ENCODE results near the gene ABHD16B. TPM values are rescaled to one million over a fixed set of nuclear protein-coding genes. Genes with fewer than 3 reads are reported as not detected.

Gene ABHD16B
- total and polyA plus RNA-seq, 2 of the 13 experiments (the other 11 are each of a cell fraction or from before 2014, with no cell fraction given): not detected

DNA sequence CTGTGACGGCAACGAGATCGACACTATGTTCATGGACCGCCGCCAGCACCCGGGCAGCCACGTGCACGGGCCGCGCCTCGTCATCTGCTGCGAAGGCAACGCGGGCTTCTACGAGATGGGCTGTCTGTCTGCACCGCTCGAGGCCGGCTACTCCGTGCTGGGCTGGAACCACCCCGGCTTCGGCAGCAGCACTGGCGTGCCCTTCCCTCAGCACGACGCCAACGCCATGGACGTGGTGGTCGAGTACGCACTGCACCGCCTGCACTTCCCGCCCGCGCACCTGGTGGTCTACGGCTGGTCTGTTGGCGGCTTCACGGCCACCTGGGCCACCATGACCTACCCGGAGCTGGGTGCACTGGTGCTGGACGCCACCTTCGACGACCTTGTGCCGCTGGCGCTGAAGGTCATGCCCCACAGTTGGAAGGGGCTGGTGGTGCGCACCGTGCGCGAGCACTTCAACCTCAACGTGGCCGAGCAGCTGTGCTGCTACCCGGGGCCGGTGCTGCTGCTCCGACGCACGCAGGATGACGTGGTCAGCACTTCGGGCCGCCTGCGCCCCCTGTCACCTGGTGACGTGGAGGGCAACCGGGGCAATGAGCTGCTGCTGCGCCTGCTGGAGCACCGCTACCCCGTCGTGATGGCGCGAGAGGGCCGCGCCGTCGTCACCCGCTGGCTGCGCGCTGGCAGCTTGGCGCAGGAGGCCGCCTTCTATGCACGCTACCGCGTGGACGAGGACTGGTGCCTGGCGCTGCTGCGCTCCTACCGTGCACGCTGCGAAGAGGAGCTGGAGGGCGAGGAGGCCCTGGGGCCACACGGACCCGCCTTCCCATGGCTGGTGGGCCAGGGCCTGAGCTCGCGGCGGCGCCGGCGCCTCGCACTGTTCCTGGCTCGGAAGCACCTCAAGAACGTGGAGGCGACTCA lies 943 bp downstream of the ABHD16B start (continued):
- TF ChIP-seq, protein P1, sequence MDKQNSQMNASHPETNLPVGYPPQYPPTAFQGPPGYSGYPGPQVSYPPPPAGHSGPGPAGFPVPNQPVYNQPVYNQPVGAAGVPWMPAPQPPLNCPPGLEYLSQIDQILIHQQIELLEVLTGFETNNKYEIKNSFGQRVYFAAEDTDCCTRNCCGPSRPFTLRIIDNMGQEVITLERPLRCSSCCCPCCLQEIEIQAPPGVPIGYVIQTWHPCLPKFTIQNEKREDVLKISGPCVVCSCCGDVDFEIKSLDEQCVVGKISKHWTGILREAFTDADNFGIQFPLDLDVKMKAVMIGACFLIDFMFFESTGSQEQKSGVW (CRISPR knock-in tag; IDR thresholded peaks at IDR 0.05; ENCODE audit: borderline replicate concordance): no peak
- TF ChIP-seq ZNF878 (CRISPR knock-in tag; IDR thresholded peaks at IDR 0.05): no peak
- TF ChIP-seq ZFP90 (CRISPR knock-in tag; IDR thresholded peaks at IDR 0.05; ENCODE audit: borderline replicate concordance): no peak
- TF ChIP-seq, protein P2, sequence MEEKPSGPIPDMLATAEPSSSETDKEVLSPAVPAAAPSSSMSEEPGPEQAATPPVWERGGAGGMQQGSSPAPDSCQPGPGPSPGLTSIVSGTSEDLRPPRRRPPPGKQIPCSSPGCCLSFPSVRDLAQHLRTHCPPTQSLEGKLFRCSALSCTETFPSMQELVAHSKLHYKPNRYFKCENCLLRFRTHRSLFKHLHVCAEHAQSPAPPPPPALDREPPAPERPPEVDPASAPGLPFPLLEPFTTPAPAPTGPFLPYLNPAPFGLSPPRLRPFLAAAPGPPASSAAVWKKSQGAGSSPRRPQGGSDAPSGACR (CRISPR knock-in tag; IDR thresholded peaks at IDR 0.05): no peak
- no peak for TF ChIP-seq ZNF713 (CRISPR knock-in tag; IDR thresholded peaks at IDR 0.05)
- peak; percentile 40 for TF ChIP-seq AGO1 (IDR thresholded peaks at IDR 0.05; ENCODE audit: low read depth, low read length, poor library complexity, severe bottlenecking)
- peak; percentile 11; the same call in 1 of the 2 replicates for TF ChIP-seq RXRA (CRISPR knock-in tag; IDR thresholded peaks at IDR 0.05)
- TF ChIP-seq, protein P3, sequence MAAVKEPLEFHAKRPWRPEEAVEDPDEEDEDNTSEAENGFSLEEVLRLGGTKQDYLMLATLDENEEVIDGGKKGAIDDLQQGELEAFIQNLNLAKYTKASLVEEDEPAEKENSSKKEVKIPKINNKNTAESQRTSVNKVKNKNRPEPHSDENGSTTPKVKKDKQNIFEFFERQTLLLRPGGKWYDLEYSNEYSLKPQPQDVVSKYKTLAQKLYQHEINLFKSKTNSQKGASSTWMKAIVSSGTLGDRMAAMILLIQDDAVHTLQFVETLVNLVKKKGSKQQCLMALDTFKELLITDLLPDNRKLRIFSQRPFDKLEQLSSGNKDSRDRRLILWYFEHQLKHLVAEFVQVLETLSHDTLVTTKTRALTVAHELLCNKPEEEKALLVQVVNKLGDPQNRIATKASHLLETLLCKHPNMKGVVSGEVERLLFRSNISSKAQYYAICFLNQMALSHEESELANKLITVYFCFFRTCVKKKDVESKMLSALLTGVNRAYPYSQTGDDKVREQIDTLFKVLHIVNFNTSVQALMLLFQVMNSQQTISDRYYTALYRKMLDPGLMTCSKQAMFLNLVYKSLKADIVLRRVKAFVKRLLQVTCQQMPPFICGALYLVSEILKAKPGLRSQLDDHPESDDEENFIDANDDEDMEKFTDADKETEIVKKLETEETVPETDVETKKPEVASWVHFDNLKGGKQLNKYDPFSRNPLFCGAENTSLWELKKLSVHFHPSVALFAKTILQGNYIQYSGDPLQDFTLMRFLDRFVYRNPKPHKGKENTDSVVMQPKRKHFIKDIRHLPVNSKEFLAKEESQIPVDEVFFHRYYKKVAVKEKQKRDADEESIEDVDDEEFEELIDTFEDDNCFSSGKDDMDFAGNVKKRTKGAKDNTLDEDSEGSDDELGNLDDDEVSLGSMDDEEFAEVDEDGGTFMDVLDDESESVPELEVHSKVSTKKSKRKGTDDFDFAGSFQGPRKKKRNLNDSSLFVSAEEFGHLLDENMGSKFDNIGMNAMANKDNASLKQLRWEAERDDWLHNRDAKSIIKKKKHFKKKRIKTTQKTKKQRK (IDR thresholded peaks at IDR 0.05; ENCODE audit: low read length): no peak
- TF ChIP-seq, protein P4, sequence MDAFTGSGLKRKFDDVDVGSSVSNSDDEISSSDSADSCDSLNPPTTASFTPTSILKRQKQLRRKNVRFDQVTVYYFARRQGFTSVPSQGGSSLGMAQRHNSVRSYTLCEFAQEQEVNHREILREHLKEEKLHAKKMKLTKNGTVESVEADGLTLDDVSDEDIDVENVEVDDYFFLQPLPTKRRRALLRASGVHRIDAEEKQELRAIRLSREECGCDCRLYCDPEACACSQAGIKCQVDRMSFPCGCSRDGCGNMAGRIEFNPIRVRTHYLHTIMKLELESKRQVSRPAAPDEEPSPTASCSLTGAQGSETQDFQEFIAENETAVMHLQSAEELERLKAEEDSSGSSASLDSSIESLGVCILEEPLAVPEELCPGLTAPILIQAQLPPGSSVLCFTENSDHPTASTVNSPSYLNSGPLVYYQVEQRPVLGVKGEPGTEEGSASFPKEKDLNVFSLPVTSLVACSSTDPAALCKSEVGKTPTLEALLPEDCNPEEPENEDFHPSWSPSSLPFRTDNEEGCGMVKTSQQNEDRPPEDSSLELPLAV (CRISPR knock-in tag; conservative IDR thresholded peaks at IDR 0.05; ENCODE audit: low read depth): 0 out of 2 replicates have a peak, but pooled peaks have one; percentile 24
- TF ChIP-seq SOX5 (CRISPR knock-in tag; IDR thresholded peaks at IDR 0.05; ENCODE audit: borderline replicate concordance): no peak
- TF ChIP-seq ZNF703 (CRISPR knock-in tag; IDR thresholded peaks at IDR 0.05; ENCODE audit: borderline replicate concordance): no peak
- no peak for TF ChIP-seq RARA (CRISPR knock-in tag; IDR thresholded peaks at IDR 0.05)
- no peak for TF ChIP-seq ZNF354B (CRISPR knock-in tag; IDR thresholded peaks at IDR 0.05)
- TF ChIP-seq MEIS2 (CRISPR knock-in tag; IDR thresholded peaks at IDR 0.05): no peak
- no peak for TF ChIP-seq ZNF598 (CRISPR knock-in tag; IDR thresholded peaks at IDR 0.05; ENCODE audit: borderline replicate concordance)
- TF ChIP-seq ZKSCAN8 (CRISPR knock-in tag; IDR thresholded peaks at IDR 0.05; ENCODE audit: borderline replicate concordance): no peak
- TF ChIP-seq, protein P5, sequence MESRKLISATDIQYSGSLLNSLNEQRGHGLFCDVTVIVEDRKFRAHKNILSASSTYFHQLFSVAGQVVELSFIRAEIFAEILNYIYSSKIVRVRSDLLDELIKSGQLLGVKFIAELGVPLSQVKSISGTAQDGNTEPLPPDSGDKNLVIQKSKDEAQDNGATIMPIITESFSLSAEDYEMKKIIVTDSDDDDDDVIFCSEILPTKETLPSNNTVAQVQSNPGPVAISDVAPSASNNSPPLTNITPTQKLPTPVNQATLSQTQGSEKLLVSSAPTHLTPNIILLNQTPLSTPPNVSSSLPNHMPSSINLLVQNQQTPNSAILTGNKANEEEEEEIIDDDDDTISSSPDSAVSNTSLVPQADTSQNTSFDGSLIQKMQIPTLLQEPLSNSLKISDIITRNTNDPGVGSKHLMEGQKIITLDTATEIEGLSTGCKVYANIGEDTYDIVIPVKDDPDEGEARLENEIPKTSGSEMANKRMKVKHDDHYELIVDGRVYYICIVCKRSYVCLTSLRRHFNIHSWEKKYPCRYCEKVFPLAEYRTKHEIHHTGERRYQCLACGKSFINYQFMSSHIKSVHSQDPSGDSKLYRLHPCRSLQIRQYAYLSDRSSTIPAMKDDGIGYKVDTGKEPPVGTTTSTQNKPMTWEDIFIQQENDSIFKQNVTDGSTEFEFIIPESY (CRISPR knock-in tag; IDR thresholded peaks at IDR 0.05): 0 out of 2 replicates have a peak, but pooled peaks have one; percentile 43

All from HepG2 (cell line).